GM11168 (cell line): ENCODE measurements around the gene CATSPER4.

ENCODE experiments used
- in situ Hi-C: fragments of 300-500 bp; cut with MboI; formaldehyde crosslinking; loops from one replicate; pipeline ENCODE4 v1.12.0; 2022; ENCODE audit warnings: low sequenced_read_pairs; ENCODE audit not compliant: unreplicated experiment

The CATSPER4 gene

DNA sequence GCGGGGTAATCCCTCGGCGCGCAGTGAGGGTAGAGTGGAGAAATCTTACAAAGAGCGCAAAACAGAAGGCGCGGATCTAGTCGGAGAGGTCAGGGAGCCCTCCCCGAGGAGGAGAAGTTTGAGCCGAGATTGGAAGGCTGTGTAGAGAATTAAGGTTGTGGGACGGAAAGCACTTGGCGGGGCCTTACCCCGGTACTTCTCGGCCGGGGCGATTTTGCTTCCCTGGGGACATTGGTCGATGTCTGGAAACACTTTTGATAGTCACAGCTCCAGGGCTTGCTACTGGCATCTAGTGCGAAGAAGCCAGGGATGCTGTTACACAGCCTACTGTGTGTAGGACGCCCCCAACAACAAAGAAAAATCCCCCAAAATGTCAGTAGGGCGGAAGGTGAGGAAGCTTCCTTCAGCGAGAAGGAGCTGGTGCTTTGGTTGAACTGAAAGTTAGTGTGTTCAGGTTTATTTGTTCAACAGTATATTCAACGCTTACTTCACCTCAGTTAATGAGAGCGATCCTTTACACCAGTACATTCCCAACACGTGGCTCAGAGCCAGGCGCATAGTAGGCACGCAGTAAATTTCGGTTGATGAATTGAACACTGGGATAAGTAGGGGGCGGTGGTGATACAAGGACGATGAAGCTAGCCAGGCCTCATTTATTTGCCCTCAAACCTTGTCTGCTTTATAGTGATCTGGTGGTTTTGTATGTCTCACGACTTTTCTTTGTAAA, 44.4 kb downstream of the CATSPER4 start:
- in situ Hi-C loops: no loop called here

DNA sequence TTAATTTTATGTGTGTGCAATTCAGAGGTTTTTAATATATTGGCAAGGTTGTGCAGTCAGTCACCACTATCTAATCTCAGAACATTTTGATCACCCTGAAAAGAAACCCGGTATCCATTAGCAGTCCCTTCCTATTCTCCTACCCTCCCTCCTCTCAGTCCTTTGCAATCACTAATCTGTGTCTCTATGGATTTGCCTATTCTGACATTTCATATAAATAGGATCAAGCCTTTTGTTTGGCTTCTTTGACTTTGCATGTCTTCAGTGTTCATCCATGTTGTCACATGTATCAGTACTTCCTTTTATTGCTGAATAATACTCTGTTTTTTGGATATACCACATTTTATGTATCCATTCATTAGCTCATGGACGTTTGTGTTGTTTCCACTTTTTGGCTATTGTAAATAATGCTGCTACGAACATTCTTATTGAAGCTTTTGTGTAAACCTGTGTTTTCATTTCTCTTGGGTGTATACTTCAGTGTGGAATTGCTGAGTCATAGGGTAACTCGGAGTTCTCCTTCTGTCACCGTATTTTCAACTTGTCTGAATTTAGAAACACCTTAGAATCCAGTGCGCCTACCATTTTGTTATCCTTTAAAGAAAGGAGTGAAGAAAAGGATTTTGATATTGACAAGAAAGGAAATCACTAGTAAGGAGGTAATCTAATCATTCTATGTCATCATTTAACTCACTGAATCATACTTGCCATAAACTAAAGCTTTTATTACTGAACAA, 47.0 kb downstream of the CATSPER4 start:
- in situ Hi-C loops: no loop called here

DNA sequence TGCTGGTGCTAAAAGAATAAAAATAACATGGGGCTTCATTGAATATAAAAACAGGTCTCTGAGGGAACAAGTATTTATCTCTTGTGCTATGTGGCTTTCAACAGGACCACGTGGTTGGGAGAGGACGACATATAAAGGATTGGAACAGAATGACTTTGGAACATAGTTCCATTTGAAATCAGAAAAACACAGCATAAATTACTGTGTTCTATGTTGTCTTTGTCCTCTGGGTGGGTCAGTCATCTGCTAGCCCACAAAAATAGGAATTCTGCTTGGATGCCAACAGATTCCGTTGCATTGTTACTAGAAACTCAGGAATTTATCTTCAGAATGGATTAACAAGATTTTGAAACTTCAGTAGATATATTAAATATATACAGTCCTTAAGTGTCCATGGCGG, 49.5 kb downstream of the CATSPER4 start:
- in situ Hi-C loops: no loop called here
